Activated CD4-positive, alpha-beta T cell treated with anti-CD3 and anti-CD28 coated beads for 4 hours (primary cell): ENCODE measurements around the gene POU2F3.
"Not testable (repeated sequence)": the region's sequence is repeated elsewhere in the genome, so short reads cannot be mapped to it uniquely, and the experiment has no call there.

Experiments
- DNase-seq, 2 donors: peaks; one replicate each; pipeline ENCODE4 v3.0.0-alpha.2; 2020

The POU2F3 gene

DNA sequence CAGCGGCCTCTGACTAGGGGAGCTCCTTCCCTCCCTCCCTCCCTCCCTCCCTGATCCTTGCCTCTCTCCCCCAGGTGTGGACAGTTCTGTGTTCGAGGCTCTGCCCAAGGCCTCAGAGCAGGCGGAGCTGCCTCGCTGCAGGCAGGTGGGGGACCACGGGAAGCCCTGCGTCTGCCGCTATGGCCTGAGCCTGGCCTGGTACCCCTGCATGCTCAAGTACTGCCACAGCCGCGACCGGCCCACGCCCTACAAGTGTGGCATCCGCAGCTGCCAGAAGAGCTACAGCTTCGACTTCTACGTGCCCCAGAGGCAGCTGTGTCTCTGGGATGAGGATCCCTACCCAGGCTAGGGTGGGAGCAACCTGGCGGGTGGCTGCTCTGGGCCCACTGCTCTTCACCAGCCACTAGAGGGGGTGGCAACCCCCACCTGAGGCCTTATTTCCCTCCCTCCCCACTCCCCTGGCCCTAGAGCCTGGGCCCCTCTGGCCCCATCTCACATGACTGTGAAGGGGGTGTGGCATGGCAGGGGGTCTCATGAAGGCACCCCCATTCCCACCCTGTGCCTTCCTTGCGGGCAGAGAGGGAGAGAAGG, 11.1 kb upstream of the POU2F3 start:
- DNase-seq: no peak

DNA sequence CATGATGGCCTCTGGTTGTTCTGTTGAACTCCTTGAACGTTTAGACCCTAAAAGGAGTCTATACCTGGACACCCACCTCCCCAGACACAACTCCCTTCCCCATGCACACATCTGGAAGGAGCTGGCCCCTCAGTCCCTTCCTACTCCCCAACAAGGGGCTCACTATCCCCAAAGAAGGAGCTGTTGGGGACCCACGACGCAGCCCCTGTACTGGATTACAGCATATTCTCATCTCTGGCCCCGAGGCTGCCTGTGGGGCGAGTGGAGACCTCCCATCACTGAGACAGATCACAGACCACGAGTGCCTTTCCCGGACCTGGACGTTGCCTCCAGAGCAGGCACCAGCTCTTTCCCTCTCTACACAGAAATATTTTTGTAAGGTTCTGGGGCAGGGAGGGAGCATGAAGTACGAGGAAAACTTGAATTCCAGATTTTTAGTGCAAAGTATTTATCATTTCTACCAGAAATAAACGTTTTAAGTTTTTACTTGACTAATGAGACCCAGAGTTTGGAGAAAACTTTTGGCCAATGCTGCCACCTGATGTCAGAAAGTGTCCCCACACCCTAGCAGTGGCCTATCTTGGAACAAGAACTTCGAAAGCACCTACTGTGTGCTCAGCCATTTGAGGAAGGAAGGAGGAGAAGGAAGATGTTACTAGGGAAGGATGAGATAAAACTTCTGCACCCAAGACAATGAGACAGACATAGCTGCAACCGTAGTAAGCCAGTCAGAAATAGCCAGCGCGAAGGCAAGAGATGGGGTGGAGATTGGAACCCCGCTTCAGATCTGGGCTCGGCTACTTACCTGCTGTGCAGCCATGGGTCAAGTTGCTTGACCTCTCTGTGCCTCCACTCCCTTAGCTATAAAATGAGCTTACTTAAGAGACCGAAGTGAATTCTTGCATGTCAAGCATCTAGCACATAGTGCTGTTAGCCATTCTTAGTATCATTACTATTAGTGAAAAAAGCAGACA, 10.2 kb upstream of the POU2F3 start:
- no peak for DNase-seq

DNA sequence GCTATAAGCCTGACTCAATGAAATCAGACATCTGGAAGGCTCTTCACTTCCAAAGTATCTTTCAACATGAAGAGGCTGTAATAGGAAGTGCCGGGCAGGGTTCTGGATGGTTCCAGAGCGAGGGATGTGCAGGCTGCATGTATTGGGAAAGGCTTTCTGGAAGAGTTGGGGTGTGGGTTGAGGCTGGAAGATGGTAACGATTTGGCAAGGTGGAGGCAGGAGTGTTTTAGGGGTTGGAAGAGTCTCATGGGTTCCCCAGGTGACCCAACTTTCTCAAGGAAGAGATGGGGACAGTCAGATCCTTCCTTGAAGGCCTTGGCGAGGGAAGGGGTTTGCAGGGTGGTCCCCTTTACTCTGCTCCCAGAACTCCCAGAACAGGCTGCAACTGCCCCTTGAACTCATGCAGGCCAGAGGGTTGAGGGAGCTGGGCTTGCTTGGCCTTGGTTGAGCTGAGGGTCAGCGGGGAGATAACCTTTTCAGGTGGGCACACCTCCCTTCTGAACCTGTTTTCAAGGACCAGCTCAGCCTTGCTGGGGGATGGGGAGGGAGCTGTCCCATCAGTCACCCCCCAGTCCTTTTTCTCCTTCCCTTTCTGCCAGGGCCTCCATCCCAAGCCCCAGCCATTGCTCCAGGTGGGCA, 9.4 kb upstream of the POU2F3 start:
- DNase-seq: no peak

DNA sequence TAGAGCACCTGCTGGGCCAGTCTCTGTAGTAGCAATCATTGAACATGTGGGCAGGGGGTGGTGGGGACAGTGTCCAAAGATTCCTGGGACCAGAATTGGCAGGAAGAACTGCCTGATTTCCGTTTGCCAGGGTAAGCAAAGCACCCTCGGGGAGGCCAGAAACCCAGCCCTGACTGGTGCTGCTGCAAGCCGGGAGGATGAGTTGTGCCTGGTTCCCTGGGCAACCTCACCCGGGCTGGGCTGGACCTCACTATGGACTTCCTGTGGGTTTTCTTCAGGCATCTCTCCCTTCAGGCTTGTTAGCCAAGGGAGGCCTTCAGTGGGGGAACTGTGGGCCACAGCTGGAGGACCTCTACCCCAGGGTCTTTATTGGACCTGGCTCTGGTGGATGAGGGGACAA, 8.0 kb upstream of the POU2F3 start:
- DNase-seq: no peak

DNA sequence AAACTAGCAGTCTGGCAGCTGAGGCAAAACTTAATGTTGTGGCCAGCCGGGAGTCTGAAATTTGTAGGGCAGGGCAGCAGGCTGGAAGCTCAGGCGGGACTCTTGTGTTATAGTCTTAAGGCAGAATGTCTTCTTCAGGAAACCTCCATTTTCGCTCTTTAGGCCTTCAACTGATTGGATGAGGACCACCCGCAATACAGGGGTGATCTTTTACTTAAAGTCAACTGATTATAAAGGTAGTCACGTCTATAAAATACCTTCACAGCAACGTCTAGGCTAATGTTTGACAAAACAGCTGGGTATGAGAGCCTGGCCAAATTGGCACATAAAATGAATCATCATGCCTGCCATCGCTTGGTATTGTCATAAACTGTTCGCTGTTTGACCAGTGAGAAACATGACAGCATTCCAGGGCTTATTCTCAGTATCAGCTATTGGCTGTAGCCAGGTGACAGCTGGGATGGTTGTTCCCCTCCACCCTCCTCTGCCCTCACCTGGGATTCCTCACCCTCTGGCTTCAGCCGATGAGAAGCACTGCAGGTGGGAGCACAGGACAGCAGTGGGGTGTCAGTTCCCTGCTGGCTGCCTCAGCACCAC, 6.6 kb upstream of the POU2F3 start:
- DNase-seq: no peak

DNA sequence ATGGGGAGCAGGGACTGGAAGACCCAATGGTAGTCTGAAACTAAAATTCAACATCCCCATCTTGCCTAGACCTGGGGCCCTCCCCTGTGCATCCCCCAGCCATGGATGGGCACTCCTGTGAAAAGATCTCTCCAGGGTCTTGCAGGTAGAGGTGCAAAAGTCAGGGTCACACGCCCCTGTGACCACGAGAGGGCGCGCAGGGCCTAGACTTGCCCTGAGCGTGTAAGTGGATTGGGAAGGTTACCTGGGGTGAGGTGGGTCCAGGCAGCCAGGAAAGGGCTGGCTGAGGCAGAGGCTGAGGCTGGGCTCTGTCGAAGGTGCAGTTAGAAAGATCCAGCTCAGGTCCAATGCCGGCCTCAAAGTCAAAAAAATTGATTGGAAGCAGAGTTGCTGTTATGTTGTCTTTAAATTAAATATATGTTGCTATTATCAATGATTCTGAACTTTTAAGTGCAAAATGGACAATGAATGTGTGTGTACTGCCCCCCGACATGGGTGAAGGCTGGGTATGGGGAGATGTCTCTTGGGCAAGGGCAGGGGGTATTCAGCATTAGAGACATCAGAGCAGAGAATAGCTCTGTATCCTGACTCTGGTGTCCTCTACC, 4.8 kb upstream of the POU2F3 start:
- DNase-seq: peak; percentile 33 to 49

DNA sequence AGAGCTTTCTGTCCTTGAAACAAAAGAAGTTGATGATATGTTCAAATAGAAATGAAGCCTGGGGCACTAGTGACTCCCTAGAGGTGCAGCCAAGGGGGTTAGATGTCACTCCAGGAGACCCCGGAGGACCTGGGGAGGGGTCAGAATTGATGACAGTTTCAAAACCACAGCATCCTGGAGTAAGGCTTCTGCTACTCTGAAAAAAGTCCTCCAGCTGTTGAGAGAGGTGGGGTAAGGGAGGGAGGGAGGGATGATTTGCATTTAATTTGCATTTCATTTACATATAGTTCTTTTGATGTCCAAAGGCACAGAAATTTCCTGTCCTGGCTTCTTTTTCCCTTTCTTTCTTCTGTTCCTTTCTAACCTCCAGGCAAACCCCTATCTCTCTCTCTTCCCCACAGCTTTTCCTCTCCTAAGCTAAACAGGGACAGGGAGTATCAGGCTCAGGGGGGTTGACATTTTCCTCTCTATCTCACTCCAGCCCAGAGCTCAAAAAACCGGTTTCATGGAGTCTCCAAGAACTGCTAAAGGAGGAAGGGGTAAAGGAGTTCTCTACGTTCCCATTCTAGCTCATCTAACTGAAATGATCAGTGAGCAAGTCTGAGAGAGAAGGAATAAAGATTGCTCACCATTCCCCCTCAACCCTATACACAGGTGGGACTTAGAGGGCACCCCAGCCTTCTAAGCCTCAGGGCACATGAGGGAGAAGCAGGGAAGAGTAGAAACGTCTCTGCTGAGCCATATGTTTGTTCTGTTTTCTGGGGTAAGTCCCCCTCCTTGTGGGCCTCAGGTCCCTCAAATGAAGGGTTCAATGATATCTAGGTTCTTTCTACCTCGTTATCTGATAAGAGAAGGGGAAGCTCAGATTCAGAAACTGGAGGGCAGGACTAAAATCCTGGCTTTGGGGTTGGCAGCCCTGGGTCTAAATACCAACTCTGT, 3.5 kb upstream of the POU2F3 start:
- no peak for DNase-seq

DNA sequence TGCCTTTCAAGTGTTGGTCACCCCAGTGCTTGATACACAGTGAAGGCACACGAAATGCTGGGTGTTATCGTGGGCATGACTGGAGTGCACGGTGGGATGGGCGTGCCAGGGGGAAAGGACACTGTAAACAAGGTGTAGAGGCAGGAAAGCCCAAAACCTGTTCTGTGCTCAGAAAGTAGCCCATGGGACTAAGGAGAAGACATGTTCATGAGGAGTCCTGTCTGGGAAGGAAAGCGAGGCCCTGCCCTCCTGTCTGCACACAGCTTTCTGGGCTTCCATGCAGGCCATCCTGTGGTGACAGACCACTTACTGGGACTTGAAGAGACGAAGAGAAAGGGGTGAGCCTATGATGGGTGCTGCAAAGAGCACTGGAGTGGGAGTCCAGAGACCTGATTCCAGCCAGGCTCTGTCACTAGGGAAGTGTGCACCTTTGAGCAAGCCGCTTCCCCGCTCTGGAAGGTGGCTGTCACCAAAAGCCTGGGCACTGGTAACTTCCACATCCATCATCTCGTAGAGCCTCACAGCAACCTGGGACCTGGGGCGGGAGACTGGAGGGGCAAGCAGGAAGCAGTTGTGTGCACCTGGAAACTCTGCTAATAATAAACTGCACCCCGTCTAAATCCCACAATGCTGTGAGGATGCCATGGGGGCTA, 846 bp upstream of the POU2F3 start:
- DNase-seq: no peak

DNA sequence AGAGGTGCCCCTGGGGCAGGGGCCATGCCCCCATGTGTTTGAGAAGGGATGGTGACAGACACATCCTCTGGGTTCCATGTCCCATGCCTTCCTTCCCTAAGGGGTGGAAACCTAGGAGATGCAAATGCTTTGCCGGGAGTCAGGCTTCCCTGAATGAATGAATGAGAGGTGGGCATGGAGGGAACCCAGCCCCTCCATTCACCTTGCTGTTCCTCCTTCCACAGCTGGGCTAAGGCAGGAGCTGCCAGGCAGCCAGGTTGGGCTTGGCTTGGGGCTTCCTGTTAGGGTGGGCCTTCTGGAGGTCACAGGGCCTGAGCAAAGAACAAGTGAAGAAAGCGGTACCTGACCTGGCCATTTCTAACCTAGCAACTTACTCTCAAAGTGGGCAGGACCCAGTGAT, 926 bp downstream of the POU2F3 start:
- no peak for DNase-seq

DNA sequence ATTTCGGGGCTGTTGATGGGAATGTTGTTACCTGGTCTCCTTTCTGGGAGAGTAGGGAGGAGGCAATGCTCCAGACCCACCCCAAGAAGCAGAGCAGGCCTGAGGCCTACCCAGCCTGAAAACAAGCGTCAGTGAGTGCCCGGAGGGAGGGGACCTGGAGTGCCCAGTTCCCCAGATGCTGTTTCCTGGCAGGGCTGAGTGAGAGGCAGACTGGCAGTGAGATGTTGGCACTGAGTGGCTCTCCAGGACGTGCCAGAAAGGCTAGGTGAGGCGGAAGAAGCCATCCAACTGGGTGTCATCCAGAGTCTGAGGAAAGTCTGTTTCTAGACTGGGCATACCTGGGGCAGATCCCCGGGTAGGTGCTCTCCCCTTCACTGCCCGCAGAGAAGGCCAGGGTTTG, 1.3 kb downstream of the POU2F3 start:
- DNase-seq: no peak

DNA sequence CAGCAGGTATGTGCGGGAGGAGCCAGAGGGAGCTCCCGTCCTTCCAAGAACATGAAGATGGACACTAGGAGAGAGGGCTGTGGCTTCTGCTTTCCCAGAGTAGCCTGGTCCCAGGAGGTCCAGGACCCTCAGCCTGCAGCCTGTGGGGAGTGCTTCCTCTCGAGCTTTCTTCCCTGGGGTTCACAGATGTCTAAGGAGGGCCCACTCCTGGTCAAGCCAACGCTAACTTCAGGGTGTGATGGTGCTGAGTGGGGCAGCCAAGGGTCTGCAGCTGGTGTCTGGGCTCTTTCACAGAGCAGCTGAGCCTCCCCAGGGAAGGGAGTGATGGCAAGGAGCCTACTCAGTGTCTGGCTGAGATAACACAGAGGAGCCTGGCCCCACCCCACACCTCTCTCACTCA, 3.3 kb downstream of the POU2F3 start:
- no peak for DNase-seq

DNA sequence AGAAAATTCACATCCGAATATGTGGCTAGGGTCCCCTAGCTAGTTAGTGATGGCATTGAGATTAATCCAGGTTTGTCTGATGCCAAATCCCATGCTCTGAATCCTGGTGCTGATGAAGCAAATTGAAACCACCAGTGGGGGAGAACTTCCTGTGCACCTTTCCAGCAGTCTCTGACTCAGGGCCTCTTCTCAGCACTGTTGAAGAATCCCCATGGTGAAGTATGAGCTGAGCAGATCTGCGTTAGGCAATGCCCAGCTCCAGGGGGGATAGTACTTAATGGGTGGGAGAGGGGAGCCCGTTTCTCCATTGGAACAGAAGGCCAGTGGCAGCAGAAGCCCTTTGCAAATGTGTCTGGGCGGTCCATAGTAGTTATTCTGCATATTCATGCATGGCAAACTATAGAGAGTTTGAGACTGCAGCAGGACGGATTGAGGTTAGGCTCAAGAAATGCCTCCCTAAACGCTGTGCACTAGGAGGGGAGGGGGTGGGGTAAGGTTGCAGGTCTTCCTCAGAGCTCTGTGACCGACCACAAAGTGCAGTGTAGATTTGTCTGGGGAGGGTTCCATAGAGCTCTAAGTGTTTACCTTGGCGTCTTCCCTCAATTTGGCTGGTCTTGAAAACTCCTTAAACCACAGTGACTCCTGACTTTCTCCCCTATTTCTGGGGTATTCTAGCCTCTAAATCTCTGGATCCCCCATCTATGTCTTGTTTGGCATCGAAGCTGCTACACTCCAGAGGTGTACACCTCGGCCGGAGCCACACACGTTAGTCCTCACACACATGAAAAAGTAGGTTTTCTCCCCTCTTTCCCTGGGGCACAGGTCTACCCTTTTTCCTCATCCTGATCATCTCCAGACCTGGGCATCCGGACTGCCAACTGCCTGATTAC, 4.8 kb downstream of the POU2F3 start:
- DNase-seq: no peak

DNA sequence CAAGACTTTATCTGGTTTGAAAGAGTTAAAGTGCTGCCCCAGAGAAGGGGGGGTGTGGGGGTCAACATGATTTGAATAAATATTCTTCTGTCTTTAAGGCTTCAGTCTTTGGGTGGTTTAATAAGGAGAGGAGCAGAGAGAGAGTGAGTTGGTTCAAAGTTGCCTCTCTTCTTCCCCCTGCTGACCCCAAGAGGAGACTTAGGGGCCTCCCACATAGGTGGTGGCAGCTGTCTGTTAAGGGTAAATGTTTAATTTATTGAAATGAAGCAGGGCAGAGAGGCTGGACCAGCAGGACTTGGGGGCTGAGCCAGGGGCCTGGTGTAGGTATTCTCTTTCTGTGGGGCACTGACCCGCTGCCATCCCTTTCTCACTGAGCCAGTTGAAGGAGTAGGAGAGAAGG, 5.5 kb downstream of the POU2F3 start:
- DNase-seq: no peak

DNA sequence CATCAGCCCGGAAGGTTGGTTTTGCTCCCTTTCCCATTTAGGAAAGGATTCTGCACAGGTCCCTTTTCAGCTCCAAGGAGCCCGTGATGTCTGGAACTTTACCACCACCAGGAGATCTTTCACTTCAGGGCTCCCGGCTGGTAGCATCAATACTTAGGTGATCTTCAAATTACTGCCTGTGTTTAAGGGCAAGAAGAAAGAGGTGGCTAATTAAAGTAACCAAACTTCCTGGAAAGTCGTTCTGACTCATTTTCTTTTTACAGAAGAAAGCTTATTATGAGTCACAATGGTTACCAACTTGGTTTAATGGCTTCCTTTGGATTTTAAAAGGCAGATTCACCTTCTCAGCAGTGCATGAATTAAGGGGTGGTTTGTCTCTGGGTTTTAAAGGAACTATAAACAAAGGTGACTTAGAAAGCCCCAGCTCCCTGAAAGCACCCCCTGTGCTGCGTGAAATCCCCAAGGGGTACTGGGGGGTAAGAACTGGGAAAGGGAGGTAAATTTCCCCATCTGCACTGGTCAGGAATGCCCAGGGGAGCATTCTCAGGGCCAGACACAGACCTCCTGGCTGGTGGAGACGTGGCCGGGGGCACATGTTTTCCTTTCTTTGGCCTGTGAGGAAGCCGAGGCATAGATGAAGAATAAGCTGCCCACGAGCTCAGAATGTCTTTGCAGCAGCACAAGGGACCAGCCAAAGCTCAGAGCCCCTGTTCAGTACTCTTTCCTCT, 8.8 kb downstream of the POU2F3 start:
- no peak for DNase-seq

DNA sequence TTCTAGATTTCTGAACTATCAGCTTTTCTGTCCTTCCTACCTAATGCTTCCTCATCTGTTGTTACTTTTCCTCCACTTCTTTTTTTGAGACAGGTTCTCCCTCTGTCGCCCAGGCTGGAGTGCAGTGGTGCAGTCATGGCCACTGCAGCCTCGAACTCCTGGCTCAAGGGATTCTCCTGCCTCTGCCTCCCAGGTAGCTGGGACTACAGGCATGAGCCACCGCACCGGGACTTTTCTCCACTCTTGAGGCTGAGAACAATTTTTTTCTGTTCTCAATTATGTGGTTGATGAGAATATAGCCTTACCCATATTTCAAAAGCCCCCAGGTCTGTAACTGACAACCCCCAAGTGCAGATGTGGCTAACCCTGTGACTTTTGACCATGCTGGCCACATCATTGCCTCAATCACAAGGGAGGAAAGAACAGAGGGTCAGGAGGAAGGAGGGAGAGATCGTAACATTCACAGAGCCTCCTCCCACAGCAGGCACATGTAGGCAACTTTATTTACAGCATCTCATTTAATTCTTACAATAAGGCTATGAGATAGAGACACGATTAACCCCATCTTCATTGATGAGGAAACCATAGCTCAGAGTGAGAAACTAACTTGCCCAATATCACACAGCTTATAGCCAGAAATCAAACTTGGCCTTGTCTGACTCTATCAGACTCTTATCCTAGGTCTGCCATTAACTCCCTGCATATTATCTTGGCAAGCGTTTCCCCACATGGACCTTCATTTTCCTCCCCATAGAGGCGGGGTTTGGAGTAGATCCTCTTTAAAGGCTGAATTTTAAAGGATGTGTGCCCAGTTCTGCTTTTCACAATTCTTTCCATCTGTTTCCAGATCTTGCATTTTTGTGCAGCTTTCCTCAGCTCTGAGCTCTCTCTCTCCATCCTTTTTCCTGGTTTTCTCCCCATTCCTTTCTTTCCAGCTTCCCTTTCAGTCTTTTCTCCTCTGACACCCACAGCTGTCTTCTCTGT, 9.6 kb downstream of the POU2F3 start:
- DNase-seq: no peak

DNA sequence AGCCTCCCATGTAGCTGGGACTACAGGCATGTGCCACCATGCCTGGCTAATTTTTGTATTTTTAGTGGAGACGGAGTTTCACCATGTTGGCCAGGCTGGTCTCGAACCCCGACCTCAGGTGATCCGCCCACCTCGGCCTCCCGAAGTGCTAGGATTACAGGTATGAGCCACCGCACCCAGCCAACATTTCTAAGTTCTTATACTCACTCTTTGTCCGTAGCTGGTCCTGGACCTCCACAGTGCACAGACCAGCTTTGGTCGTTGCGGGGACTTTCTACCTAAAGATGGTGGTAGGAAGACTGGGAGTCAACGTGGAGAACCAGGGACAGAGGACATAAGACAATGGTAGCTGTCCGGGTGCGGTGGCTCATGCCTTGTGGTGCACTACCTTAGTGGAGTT, 13.4 kb downstream of the POU2F3 start:
- DNase-seq: not testable (repeated sequence)

DNA sequence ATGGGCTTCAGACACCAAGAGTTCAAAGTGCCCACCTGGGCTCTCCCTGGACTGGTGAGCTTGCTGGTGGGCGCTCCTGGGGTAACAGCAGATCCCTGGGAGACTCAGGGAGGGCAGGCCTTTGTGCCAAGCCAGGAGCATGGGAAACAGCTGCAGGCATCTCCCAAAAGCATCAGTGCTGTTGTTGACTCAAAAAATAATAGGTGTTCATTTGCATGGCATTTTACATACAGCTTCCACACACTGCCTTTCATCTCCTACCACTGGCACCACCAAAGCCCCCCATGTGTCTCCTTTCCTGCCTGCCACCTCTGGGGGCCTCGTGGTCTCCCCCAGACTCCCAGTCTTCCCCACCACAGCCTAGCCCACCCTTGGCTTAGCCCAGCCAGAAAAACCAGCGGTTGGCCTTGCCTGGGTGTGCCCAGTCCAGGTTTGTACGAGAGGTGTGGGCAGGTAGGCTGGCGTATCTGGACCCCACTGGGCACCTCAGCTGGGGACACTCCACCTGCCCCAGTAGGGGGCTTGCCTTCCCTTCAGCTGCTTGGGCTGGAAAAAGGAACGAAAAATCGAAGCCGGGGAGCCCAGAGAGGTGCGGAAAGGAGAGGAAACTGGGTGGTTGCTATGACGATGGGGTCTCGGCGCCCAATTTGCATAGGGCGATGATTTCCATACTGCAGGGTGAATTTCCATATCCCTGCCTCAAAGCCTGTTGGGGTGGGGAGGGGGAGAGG, 15.0 kb downstream of the POU2F3 start:
- no peak for DNase-seq

DNA sequence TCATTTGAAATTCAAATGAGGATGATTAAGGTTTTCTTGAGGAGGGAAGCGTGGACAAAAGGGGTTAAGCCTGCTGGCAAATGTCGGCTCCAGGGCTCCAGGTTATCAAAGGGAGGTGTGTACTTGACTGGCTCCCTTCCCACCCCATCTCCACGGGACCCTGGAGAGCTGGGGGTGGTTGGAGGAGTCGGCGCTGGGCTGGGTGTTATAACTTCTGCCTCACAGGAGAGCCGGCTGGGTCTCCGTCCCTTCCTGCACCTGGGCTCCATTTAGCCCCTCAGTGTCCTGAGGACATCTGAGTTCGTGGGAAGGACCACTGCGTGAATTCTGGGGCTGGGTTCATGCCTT, 15.6 kb downstream of the POU2F3 start:
- DNase-seq: no peak
